A673 (cell line): ENCODE results near the gene RNF225.

ENCODE experiments used
- EZH2 ChIP-seq: fragments of 200-600 bp; sonication (generic); IDR thresholded peaks from 2 replicates; pipeline ENCODE4 v1.6.1; 2017; ENCODE audit warnings: borderline replicate concordance, low read depth, mild to moderate bottlenecking, mixed read lengths, antibody characterized with exemption, low read length; ENCODE audit not compliant: poor library complexity, severe bottlenecking
- TF ChIP-seq, protein P1 (sequence below): fragments of 300-800, 200-600 bp; sonication (generic); conservative IDR thresholded peaks from 2 replicates; pipeline ENCODE4 v1.5.1; 2017; ENCODE audit warnings: low read depth, mild to moderate bottlenecking, antibody characterized with exemption, low read length, moderate library complexity, mixed read lengths

DNA sequence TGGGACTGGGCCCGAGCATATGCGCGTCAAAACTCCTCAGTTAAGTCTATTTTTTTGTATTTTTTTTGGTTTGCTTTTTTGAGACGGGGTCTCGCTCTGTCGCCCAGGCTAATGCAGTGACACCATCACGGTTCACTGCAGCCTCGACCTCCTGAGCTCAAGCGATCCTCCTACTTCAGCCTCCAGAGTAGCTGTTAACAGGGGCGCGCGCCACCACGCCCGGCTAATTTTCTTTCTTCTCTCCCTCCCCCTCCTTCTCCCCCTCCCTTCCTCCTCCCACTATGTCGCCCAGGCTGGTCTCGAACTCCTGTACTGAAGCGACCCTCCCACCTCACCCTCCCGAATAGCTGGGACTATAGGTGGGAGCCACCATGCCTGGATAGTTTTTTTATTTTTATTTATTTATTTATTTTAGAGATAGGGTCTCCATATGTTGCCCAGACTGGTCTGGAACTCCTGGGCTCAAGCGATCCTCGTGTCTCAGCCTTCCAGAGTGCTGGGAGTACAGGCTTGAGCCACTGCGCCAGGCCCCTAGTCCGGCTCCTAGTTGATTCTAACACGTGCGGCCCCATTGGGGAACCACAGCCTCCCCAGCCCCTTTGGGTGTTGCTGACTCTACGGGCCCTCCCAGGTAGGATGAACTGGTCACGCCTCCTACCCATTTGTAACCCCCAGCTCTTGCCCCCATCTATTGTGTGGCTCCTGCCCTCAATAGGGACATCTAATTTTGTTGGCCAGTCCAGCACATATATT lies 13.8 kb upstream of the RNF225 start:
- TF ChIP-seq, protein P1, sequence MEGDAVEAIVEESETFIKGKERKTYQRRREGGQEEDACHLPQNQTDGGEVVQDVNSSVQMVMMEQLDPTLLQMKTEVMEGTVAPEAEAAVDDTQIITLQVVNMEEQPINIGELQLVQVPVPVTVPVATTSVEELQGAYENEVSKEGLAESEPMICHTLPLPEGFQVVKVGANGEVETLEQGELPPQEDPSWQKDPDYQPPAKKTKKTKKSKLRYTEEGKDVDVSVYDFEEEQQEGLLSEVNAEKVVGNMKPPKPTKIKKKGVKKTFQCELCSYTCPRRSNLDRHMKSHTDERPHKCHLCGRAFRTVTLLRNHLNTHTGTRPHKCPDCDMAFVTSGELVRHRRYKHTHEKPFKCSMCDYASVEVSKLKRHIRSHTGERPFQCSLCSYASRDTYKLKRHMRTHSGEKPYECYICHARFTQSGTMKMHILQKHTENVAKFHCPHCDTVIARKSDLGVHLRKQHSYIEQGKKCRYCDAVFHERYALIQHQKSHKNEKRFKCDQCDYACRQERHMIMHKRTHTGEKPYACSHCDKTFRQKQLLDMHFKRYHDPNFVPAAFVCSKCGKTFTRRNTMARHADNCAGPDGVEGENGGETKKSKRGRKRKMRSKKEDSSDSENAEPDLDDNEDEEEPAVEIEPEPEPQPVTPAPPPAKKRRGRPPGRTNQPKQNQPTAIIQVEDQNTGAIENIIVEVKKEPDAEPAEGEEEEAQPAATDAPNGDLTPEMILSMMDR = no peak
- TF ChIP-seq EZH2 = no peak
